ENCODE measurements around the gene SLC35B4.

Gene SLC35B4

DNA sequence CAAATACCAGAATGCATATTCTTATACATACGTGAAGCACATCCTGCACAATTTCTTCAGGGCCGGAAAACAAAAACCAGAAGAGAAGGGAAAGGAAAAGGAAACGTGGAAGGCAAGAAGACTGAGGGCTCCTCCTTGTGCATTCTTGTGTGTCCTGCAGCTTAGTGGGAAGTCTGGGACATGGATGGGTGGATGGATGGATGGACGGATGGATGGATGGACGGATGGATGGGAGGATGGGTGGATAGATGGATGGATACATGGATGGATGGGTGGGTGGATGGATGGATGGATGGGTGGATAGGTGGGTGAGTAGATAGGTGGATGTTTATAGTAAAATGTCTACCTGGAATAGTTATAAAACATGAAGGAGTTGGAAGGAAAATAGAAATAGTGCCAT is 30.8 kb upstream of the SLC35B4 start:
- TF ChIP-seq, protein P1, sequence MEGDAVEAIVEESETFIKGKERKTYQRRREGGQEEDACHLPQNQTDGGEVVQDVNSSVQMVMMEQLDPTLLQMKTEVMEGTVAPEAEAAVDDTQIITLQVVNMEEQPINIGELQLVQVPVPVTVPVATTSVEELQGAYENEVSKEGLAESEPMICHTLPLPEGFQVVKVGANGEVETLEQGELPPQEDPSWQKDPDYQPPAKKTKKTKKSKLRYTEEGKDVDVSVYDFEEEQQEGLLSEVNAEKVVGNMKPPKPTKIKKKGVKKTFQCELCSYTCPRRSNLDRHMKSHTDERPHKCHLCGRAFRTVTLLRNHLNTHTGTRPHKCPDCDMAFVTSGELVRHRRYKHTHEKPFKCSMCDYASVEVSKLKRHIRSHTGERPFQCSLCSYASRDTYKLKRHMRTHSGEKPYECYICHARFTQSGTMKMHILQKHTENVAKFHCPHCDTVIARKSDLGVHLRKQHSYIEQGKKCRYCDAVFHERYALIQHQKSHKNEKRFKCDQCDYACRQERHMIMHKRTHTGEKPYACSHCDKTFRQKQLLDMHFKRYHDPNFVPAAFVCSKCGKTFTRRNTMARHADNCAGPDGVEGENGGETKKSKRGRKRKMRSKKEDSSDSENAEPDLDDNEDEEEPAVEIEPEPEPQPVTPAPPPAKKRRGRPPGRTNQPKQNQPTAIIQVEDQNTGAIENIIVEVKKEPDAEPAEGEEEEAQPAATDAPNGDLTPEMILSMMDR (IDR thresholded peaks at IDR 0.05; ENCODE audit: insufficient read depth, low read depth, low read length, missing control alignments): no peak
- DNase-seq (ENCODE audit: low read depth): no peak
- H3K4me3 ChIP-seq (ENCODE audit: low read depth, low read length): no peak overlapping the region

DNA sequence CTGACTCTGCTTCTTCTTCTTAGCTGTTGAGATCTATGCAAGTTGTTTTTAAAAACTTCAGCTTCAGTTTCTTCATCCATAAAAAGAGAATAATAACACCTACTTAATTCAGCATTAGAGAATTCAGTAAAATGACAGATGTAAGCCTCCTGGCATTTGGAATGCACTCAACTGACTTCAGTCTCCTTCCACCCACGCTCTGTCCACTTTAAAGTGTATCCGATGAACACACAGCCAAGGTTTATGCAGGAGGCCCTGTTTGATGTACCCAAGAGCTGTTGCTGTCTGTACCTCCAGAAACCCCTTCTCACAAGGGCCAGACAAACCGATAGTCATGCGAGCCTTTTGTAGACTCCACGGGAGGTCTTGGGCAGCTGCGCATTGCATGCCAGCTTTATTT is 27.1 kb upstream of the SLC35B4 start:
- H3K4me3 ChIP-seq (ENCODE audit: low read depth, low read length): no peak overlapping the region
- DNase-seq (ENCODE audit: low read depth): no peak
- TF ChIP-seq, protein P1 (IDR thresholded peaks at IDR 0.05; ENCODE audit: insufficient read depth, low read depth, low read length, missing control alignments): no peak

DNA sequence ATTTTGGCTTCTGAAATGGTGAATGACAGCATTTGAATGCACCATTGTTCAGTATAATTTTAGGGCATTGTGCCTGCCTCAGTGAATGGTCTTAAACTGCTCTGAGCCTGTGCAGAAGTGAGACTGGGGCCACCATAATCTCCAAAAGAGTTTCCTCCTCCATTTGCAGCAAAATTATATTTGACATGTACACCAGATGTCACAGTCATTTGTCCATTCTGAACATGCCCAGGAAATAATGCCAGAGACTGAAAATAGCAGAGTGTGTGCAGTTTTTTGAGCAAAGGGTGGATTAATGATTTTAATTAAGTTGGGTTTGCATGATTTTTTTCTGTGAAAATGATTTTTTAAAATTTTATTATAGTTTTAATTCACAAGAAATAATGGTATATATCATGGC is 26.4 kb upstream of the SLC35B4 start:
- TF ChIP-seq, protein P1 (IDR thresholded peaks at IDR 0.05; ENCODE audit: insufficient read depth, low read depth, low read length, missing control alignments): no peak
- no peak overlapping the region for H3K4me3 ChIP-seq (ENCODE audit: low read depth, low read length)
- no peak for DNase-seq (ENCODE audit: low read depth)

DNA sequence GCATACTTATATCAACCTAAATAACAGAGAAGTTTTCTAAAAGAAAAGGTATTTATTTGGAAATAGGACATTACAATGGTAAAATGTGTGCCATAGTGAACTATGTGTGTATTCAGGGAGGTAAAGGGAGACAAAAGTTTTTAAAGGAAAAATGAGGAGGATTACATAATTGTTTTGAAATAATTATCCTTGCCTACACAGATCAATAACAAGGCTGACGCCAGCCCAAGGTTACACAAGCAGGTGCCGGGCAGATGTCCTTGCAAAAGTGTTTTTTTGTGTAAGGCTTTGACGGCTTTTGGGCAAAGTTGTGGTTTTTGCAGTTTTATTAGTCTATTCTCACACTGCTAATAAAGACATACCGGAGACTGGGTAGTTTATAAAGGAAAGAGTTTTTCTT is 22.7 kb upstream of the SLC35B4 start:
- TF ChIP-seq, protein P1 (IDR thresholded peaks at IDR 0.05; ENCODE audit: insufficient read depth, low read depth, low read length, missing control alignments): no peak
- no peak for DNase-seq (ENCODE audit: low read depth)
- H3K4me3 ChIP-seq (ENCODE audit: low read depth, low read length): no peak overlapping the region

DNA sequence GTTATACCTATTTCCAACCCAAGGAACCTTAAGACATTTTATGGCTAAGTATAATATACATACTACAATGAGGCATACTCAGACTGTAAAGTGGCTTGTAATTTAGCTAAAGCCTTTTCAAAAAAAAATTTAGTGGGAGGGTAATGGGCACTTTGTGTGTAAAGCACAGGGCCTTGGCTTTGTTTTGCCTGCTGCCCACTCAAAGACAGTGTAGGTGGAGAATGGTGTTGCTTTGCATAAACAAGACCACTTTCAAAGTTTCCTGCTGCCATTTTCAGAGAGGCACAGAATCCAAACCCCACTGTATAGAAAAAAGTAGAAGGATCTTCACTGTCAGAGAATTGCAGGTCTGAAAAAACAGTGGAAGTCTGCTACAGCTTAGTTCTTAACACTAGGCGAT is 21.2 kb upstream of the SLC35B4 start:
- DNase-seq (ENCODE audit: low read depth): no peak
- H3K4me3 ChIP-seq (ENCODE audit: low read depth, low read length): no peak overlapping the region
- TF ChIP-seq, protein P1 (IDR thresholded peaks at IDR 0.05; ENCODE audit: insufficient read depth, low read depth, low read length, missing control alignments): no peak

DNA sequence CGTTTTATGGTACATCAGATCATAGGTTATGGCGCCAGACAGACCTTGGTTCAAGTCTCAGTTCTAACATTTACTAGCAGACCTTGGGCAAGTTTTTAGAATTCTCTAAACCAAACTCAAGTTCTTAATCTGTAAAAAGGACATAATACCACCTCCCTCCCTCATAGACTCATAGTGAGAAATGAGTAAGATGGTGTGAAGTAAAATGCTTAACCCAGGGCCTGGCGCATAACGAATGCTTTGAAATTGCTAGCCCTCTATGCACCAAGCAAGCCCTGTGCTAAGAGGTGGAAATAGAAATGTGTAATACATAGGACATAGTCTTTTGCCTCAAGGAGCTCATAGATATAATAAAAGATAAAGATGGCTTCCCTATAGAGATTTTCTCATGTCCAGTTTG is 17.7 kb upstream of the SLC35B4 start:
- no peak for DNase-seq (ENCODE audit: low read depth)
- TF ChIP-seq, protein P1 (IDR thresholded peaks at IDR 0.05; ENCODE audit: insufficient read depth, low read depth, low read length, missing control alignments): no peak

DNA sequence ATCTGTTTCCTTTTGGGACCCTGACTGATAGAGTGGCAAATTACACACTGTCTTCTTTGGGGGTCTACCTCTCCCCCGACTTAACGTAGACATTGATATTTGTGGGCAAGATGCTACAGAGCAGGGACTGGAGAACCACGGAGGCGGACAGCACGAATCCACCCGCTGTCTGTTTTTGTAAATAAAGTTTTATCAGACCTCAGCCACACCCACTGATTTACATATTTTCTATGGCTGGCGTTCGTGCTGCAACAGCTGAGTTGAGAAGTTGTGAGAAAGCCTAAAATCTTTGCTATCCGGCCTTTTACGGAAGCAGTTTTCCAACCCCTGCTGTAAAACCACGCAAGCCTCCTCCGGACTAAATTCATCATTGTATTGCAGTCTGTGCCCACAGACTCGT is 17.2 kb upstream of the SLC35B4 start:
- no peak overlapping the region for H3K4me3 ChIP-seq (ENCODE audit: low read depth, low read length)
- DNase-seq (ENCODE audit: low read depth): no peak
- TF ChIP-seq, protein P1 (IDR thresholded peaks at IDR 0.05; ENCODE audit: insufficient read depth, low read depth, low read length, missing control alignments): no peak

More for the DNA sequence above, 17.7 kb upstream of the SLC35B4 start:
- no peak overlapping the region for H3K4me3 ChIP-seq (ENCODE audit: low read depth, low read length)

All from GM12865 (cell line).